ENCODE data around the gene LSM4. TPM values are rescaled to one million over a fixed set of nuclear protein-coding genes. Genes with fewer than 3 reads are reported as not detected.

Gene LSM4
- total and polyA plus RNA-seq, 2 donors from 2014 or later = 87.7 to 245 TPM

DNA sequence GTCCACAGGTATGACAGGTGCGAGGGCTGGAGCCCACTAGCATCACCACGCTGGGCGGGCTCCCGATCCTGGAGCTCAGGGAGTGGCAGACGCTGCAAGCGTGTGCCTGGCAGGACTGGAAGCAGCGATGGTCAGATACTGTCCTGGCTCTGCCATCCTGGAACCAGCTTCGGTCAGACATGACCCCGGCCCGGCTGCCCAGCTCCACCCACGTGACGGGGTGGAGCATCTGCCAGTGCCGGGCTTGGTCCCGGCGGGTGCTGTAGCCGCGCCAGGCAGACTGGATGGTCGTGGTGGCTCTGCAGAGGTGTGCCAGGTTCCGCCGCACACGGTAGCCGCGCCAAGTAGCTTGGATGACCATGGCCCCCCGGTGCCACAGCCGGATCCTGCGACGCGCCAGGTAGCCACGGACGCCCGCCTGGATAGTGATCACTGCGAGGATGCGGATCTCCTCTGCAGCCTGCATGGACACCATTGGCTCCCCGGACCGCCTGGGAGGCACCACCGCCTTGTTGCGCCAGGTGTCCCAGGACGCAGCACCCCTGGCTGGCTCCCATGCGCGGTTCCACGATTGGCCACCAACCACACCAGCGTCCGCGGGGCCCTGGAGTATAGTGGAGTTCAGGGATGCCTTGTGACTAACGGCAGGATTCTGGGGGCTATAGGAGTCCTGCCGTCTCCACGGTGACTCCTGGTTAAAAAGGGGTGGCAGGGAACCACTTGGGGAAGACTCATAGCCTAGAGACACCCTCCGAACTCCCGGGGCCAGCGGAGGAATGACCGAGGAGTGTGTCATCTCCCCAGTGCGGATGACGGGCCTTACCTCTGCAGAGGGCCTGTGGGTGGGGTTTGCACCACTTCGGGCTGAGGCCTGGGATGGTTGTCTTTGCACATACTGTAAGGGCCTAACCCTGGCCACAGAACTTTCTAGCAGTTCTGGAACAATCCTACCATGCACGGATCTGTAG is 65.1 kb downstream of the LSM4 start:
- no peaks in the 10 kb centered on the region for H3K27me3 ChIP-seq (ENCODE audit: control insufficient read depth, insufficient read depth, low read length)
- H3K4me3 ChIP-seq (ENCODE audit: low read length in 3 of 3) = no peak overlapping the region
- no peaks in the 10 kb centered on the region for H3K9me3 ChIP-seq (ENCODE audit: control insufficient read depth in 2 of 3, insufficient read depth in 1 of 3, low read length in 3 of 3)
- DNase-seq = no peak
- TF ChIP-seq, protein P1, sequence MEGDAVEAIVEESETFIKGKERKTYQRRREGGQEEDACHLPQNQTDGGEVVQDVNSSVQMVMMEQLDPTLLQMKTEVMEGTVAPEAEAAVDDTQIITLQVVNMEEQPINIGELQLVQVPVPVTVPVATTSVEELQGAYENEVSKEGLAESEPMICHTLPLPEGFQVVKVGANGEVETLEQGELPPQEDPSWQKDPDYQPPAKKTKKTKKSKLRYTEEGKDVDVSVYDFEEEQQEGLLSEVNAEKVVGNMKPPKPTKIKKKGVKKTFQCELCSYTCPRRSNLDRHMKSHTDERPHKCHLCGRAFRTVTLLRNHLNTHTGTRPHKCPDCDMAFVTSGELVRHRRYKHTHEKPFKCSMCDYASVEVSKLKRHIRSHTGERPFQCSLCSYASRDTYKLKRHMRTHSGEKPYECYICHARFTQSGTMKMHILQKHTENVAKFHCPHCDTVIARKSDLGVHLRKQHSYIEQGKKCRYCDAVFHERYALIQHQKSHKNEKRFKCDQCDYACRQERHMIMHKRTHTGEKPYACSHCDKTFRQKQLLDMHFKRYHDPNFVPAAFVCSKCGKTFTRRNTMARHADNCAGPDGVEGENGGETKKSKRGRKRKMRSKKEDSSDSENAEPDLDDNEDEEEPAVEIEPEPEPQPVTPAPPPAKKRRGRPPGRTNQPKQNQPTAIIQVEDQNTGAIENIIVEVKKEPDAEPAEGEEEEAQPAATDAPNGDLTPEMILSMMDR (IDR thresholded peaks at IDR 0.05; ENCODE audit: borderline replicate concordance, extremely low read depth, insufficient read depth) = no peak
- no peak overlapping the region for H3K9ac ChIP-seq (ENCODE audit: low read length in 3 of 3)
- H3K36me3 ChIP-seq (ENCODE audit: control insufficient read depth in 2 of 3, insufficient read depth in 3 of 3, low read length in 3 of 3) = peaks cover 0 to 6% (median 0%) of the 10 kb centered on the region in 3 donors
- no peak overlapping the region for H3K27ac ChIP-seq (ENCODE audit: low read depth in 2 of 2, low read length in 2 of 2)
- H3K4me1 ChIP-seq (ENCODE audit: control insufficient read depth in 2 of 3, insufficient read depth in 2 of 3, low read depth in 1 of 3, low read length in 3 of 3) = no peaks in the 10 kb centered on the region
- intact Hi-C loops (cut with DNase I) = loop anchor here (10.0 kb wide), 1 partner anchor 63 kb away; the partner anchor contains the start of gene MPV17L2
- no peak for FAIRE-seq

Small RNAs within 50 kb of the gene (microRNA-seq; reads per million reads assigned to microRNA genes)
- 1.0 reads per million for gene MIR3188

Other genes with a start within 250 kb of the LSM4 start
- 3.2 TPM for gene IL12RB1, start 236.1 kb downstream of the LSM4 start, total RNA-seq
- gene IL12RB1, start 236.1 kb downstream of the LSM4 start, polyA plus RNA-seq (ENCODE audit: insufficient read depth, low read depth, low replicate concordance) = 0.45 TPM
- 16.0 TPM for gene MAST3, start 225.3 kb downstream of the LSM4 start, total RNA-seq
- 5.6 TPM for gene MAST3, start 225.3 kb downstream of the LSM4 start, polyA plus RNA-seq (ENCODE audit: insufficient read depth, low read depth, low replicate concordance)
- 29.6 TPM for gene PIK3R2, start 169.9 kb downstream of the LSM4 start, total RNA-seq
- gene PIK3R2, start 169.9 kb downstream of the LSM4 start, polyA plus RNA-seq (ENCODE audit: insufficient read depth, low read depth, low replicate concordance) = 10.1 TPM
- 109 TPM for gene IFI30, start 149.3 kb downstream of the LSM4 start, total RNA-seq
- 173 TPM for gene IFI30, start 149.3 kb downstream of the LSM4 start, polyA plus RNA-seq (ENCODE audit: insufficient read depth, low read depth, low replicate concordance)
- gene MPV17L2, start 129.9 kb downstream of the LSM4 start, total RNA-seq = 11.5 TPM
- 31.1 TPM for gene MPV17L2, start 129.9 kb downstream of the LSM4 start, polyA plus RNA-seq (ENCODE audit: insufficient read depth, low read depth, low replicate concordance)
- 5.2 TPM for gene RAB3A, start 119.0 kb downstream of the LSM4 start, total RNA-seq
- gene RAB3A, start 119.0 kb downstream of the LSM4 start, polyA plus RNA-seq (ENCODE audit: insufficient read depth, low read depth, low replicate concordance) = 10.5 TPM
- gene PDE4C, start 96.6 kb downstream of the LSM4 start, total RNA-seq = 2.0 TPM
- gene PDE4C, start 96.6 kb downstream of the LSM4 start, polyA plus RNA-seq (ENCODE audit: insufficient read depth, low read depth, low replicate concordance) = not detected
- 6.3 TPM for gene IQCN, start 48.6 kb downstream of the LSM4 start, total RNA-seq
- 0.82 TPM for gene IQCN, start 48.6 kb downstream of the LSM4 start, polyA plus RNA-seq (ENCODE audit: insufficient read depth, low read depth, low replicate concordance)
- 181 TPM for gene JUND, start 41.5 kb downstream of the LSM4 start, total RNA-seq
- 117 TPM for gene JUND, start 41.5 kb downstream of the LSM4 start, polyA plus RNA-seq (ENCODE audit: insufficient read depth, low read depth, low replicate concordance)
- 54.5 TPM for gene PGPEP1, start 17.5 kb upstream of the LSM4 start, total RNA-seq
- 76.1 TPM for gene PGPEP1, start 17.5 kb upstream of the LSM4 start, polyA plus RNA-seq (ENCODE audit: insufficient read depth, low read depth, low replicate concordance)
- 51.2 TPM for gene GDF15, start 63.1 kb upstream of the LSM4 start, total RNA-seq
- 154 TPM for gene GDF15, start 63.1 kb upstream of the LSM4 start, polyA plus RNA-seq (ENCODE audit: insufficient read depth, low read depth, low replicate concordance)
- gene LRRC25, start 74.5 kb upstream of the LSM4 start, total RNA-seq = 13.1 TPM
- gene LRRC25, start 74.5 kb upstream of the LSM4 start, polyA plus RNA-seq (ENCODE audit: insufficient read depth, low read depth, low replicate concordance) = 2.7 TPM
- gene SSBP4, start 96.3 kb upstream of the LSM4 start, total RNA-seq = 64.9 TPM
- 74.9 TPM for gene SSBP4, start 96.3 kb upstream of the LSM4 start, polyA plus RNA-seq (ENCODE audit: insufficient read depth, low read depth, low replicate concordance)
- 68.6 TPM for gene ISYNA1, start 115.1 kb upstream of the LSM4 start, total RNA-seq
- gene ISYNA1, start 115.1 kb upstream of the LSM4 start, polyA plus RNA-seq (ENCODE audit: insufficient read depth, low read depth, low replicate concordance) = 101 TPM
- gene ELL, start 199.0 kb upstream of the LSM4 start, total RNA-seq = 25.2 TPM
- 5.7 TPM for gene ELL, start 199.0 kb upstream of the LSM4 start, polyA plus RNA-seq (ENCODE audit: insufficient read depth, low read depth, low replicate concordance)
- gene FKBP8, start 220.5 kb upstream of the LSM4 start, total RNA-seq = 207 TPM
- gene FKBP8, start 220.5 kb upstream of the LSM4 start, polyA plus RNA-seq (ENCODE audit: insufficient read depth, low read depth, low replicate concordance) = 314 TPM
- gene KXD1, start 234.8 kb upstream of the LSM4 start, total RNA-seq = 69.9 TPM
- 56.3 TPM for gene KXD1, start 234.8 kb upstream of the LSM4 start, polyA plus RNA-seq (ENCODE audit: insufficient read depth, low read depth, low replicate concordance)
- 828 TPM for gene UBA52, start 248.8 kb upstream of the LSM4 start, total RNA-seq
- 1,481 TPM for gene UBA52, start 248.8 kb upstream of the LSM4 start, polyA plus RNA-seq (ENCODE audit: insufficient read depth, low read depth, low replicate concordance)

Data from kidney (tissue), 14 donors.